HUDEP-2 (cell line): ENCODE results near the gene P4HA3.
"Not testable (repeated sequence)": the region's sequence is repeated elsewhere in the genome, so short reads cannot be mapped to it uniquely, and the experiment has no call there.

Source experiments
- DNase-seq, 76 experiments: peaks; one replicate each; lab custom pipeline; 2025; ENCODE audit not compliant: unreplicated experiment in 76 of 76; lab: John Stamatoyannopoulos, UW

Gene P4HA3

DNA sequence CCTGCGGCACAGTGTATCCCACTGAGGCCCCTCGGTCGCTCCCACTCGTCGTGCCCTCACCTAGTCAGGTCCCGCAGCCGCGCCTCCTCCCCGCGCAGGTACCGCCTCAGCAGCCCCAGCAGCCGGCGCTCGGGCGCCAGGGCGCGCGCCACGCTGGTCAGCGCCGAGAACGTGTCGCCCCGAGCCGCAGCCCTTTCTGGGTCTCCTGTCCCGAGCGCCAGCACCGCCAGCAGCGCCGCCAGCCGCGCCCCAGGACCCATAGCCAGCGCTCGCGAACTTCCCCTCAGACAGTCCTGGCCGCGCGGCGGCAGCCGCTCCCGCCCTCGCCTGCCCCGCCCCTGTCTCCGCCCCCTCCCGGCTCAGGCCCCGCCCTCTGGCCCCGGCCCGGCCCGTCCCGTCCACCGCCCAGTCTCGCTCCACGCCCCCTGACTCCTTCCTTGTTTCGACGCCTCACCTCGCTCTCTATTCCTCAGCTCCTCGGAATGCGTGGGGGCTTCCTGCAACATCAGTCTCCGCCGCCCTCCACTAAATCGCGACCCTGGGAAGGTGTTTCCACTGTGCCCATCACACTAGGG lies at the start of gene P4HA3:
TSS of gene P4HA3 (minus strand) at position 289 of the 575 bp plus-strand sequence. CDS start at position 260, 29 bp downstream.
- peak in 55 of 76 experiments; percentile 3 to 74 (median 46) for DNase-seq

DNA sequence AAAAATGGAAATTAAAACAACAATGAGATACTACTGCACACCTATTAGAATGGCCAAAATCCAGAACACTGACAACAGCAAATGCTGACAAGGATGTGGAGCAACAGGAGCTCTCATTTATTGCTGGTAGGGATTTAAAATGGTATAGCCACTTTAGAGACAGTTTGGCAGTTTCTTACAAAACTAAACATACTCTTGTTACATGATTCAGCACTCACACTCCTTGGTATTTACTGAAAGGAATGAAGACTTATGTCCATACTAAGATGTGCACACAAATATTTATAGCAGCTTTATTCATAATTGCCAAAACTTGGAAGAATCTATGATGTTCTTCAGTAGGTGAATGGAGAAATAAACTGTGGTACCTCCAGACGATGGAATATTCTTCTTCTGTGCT lies 46.0 kb upstream of the P4HA3 start:
- DNase-seq, result no peak

DNA sequence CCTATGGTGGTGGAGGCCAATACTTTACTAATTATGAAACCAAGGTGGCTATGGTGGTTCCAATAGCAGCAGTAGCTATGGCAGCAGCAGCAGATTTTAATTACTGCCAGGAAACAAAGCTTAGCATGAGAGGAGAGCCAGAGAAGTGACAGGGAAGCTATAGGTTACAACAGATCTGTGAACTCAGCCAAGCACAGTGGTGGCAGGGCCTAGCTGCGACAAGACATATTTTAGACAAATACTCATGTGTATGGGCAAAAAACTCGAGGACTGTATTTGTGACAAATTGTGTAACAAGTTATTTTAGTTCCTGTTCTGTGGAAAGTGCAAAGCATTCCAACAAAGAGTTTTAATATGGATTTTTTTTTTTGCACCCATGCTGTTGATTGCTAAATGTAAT lies 44.2 kb upstream of the P4HA3 start:
- DNase-seq, result no peak

DNA sequence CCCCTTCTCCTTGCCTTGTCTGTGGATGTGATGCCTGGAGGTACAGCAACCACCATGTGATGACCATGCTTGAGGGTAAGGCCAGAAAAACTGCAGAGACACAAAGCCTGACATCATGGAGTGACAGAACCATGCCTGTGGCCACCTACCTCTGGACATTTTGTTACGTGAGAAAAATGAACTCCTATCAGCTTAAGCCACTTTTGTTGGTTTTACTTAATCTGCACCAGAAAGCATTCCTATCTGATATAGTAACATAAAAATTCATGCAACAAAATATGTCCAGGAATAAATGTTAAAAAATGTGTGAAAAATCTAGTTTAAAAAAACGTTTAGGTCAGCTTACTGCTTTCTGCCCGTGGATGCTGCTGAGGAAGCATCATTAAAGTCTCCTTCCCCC lies 42.6 kb upstream of the P4HA3 start:
- no peak for DNase-seq

DNA sequence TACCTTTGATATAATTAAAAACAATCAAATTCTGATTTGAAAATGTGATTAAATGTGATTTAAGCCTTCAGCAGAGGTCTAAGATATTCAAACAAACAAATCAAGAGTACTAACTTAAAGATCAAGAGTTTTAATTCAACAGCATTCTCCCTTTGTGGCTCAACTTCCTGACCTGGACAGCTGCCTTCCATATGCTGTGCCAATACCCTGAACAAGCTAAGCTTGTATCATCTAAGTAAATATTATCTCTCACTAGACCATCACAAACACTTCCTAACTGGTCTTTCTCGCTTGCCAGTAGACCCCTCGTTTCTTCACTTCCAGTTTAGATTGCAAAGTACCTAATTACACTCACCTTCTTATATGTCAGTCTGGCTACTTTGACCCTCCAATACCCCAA lies 35.9 kb upstream of the P4HA3 start:
- DNase-seq, result no peak

DNA sequence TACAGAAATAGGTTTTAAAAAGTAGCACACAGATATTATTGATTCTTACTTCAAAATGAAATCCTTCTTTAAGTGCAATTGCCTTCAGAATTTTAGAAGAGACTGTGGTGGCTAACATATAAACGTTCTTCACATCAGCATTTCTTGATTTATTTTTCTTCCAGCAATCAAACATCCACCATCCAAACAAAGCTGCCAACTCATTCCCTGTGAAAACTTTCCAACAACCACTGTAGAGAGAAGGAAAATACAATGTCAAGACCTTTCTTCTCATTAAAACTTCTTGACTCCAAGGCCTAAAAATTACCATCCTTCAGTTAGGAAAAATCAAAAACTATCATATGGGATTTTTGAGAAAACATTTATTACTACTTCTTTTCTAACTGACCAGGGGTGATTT lies 34.0 kb upstream of the P4HA3 start:
- no peak for DNase-seq

DNA sequence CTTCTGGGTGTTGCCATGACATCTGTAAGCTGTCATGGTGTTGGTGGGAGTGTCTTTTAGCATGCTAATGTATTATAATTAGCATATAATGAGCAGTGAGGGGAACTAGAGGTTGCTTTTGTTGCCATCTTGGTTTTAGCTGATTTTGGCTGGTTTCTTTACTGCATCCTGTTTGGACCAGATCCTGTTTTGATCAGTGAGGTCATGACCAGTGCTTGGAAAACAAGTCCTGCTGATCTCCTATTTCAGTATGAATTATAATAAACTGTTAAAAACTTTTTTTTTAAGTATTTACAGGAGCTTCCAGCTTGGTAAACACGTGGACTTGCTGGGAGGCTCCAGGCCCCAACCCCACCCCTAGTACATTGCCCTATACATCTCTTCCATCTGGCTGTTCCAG lies 30.5 kb upstream of the P4HA3 start:
- no peak for DNase-seq

DNA sequence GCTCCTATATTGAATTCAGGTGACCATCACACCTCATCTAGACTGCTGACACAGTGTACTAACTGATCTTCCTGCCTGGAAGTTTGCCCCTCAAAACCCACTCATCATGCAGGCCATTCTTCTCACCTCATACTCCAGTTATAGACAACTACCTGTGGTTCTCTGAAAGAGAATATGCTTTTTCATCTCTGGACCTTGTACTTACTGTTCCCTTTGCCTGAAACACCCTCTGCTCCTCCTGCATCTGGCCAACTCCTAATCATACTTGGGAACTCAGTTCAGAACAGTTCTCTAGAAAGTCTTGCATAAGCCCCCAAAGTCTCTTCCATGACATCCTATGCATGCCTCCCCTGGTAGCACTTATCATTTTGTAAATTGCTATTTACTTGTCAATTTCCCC lies 28.2 kb upstream of the P4HA3 start:
- no peak for DNase-seq

DNA sequence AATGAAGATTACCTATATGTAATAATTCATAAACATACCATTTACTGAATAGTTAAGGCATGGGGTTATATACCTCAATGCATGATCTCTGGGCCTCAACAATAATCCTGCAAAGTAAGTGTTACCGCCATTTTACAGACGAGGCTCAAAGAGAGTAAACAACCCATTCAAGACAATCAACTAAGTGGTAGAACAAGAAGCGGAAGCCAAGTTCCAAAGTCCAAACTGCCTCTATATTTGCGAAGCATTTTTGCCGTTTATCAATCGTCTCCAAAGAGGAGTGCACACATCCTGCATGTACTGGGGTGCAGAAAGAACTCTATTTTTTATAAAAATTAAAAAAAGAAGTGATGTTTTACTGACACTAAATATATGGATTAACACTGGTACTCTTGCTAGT lies 27.5 kb upstream of the P4HA3 start:
- no peak for DNase-seq

DNA sequence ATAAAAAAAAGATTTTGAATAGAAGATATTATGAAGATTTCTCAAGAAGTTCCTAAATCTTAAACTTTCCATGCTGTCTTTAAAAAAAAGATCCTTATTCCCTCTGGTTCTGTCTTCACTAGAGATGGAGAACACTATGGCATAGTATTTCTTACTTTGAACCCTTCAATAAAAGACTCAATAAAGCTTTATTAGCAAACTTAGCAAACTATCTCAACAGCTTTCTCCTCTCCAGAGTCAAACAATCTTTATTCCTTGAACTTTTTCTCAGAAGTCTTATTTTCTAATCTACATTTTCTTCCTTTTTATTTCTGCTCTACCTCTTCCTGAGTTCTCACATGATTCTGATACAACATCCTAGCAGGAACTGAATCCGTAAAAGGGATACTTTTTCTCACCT lies 21.8 kb upstream of the P4HA3 start:
- DNase-seq, result no peak

DNA sequence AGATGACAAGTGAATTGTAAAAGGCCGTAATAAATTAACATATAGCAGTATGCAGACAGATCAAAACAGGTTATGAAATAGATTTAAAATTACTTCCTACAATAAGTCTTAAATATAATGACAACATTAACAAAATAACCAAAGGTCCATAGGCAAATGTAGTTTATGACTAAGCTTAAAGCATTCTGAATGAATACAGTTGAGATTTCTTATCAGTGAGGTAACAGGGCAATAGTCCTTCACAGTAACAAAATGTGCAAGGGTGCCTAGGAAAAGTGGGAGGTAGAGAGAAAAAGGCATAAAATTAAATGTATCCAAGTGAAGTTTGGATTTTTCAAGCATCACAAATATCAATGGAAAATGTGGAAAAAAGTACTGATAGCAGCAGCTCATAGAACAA lies 20.9 kb upstream of the P4HA3 start:
- no peak for DNase-seq

DNA sequence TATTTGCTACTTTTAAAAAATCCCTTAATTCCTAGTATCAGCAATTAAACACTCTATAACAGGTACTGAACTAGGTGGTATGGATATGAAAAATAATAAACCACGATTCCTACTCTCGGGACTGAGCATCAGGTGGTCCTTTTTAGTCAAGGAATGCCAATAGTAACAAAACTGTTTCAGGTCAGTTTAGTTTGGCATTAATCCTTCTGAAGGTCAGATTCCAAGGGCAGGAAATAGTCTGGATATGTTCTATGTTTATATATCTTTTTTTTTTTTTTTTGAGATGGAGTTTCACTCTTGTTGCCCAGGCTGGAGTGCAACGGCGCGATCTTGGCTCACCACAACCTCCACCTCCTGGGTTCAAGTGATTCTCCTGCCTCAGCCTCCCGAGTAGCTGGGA lies 19.6 kb upstream of the P4HA3 start:
- DNase-seq, result not testable (repeated sequence)

DNA sequence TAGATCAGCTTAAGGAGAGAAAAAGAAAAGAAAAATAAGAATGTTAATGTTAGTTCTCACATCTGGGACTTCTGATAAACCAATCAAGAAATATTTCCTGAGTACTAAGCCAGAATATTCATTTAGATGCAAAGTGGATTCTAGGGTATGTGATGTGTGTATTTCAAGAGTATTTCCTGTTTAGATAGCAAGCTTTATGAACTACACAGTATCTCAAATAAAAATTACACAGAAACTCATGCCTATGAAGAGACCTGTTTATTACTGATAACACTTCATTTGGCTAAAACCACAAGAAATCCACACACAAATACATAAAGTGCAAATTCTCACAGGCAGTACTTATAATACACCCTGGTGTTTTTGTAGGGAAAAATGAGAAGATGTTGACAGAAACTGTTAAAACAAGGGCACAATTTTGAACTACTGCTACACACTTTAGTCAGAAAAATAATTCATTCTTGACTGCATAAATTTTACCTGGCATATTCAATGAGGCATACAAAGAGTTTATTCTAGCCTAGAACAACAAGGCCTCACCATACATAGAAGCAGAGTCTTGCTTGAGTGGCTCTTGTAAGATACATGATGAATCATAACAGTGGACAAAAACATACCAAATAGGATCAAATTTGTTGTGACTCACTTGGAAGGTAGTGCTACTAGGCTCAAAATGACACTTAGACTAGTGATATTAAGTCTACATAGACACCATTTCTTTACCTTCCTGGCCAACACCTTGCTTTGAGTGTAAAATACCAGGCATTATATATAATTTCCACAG lies 18.8 kb upstream of the P4HA3 start:
- peak in 4 of 76 experiments; percentile 17 to 53 (median 23) for DNase-seq

DNA sequence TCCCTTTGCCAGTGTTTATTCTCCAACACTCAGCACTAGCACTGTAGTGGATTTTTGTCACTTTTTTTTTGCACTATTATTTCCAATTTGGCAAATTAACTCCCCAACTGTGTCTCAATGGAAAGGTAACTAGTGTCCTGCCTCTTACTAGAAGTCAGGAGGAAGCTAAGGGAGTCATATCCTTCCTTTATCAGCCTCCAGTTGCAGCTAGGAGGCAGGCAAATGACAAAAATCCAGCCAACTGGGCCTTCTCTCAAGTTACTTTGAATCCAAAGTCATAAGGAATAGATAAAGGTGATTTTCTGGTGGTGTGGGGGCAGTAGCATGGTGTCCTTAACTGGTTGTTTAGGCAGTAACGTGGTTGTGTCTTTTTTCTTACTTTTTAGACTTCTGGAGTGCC lies 15.6 kb upstream of the P4HA3 start:
- DNase-seq, result no peak

DNA sequence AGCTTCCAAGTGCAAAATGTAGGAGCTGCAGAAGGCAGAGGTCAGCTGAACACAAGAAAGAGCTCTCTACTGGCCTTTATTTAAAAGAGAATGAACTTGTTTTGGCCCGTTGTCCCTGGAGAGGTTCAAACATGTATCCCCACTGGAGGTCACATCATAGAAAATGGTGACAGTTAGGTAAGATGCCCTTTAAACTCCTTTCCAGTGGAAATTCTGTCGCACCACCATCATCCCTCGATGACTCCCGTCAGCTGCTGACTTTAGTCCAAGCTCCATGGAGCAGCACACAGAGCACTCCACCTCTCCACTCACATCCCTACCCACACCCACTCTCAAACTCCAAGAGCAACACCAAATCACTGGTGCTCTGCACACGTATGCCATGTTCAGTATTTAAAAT lies 15.2 kb upstream of the P4HA3 start:
- no peak for DNase-seq

DNA sequence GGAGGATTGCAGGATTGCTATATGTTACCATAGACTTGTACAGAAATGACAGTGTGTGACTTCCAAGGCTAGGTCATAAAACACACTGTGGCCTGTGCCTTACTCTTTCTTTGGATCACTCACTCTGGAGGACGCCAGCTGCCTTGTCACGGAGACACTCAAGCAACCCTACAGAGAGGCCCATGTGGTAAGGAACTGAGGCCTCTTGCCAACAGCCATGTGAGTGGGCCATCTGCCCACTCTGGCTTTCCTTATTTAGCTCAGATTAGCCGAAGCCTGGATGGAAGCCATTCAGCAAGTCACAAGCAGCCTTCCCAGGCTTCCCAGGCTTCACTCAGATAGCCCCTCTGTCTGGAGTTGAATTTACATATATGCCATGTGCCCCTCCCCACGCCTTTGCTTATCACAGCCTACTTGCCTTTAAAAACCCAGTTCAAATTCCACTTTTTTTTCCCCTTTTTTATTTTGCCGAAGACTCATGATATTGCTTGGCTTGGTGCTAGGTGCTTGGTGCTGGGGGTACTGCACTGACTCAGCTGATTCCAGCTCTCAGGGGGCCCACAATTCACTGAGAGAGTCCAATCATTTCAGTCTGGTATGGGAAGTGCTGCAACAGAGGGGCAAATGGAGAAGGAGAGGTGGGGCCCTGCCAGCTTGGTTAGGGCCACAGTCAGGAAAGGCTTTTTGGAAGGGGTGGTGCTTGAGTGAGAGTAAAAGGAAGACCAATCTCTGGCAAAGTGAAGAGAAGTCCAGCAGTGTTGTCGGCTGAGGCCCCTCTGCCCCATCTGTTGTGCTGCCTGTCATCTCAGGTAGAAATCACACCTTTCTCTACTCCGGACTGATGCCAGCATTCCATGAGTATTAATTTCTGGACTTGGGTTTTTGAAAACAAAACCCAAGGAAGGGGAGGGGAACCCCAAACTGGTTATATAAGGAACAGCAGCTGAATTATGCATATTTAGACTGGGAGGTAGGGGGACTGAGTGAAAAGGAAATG lies 14.5 kb upstream of the P4HA3 start:
- peak in 7 of 76 experiments; percentile 2 to 65 (median 19) for DNase-seq

DNA sequence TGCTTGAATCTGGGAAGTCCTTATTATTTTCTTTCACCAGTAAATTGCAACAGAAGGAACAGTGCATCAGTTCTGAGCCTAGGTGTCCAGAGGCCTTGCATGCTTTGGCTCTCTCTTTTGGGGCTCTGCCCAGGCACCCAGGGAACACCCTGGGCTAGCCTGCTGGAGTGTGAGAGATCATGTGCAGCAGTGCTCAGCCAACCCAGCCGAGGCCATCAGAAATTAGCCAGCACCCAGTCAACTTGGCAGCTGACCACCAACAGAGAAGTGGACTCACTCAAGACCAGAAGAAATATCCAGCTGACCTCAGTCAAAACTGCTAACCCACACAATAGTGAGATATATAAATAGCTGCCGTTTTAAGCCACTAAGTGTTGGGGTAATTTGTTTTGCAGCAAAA lies 11.2 kb upstream of the P4HA3 start:
- DNase-seq, result no peak

DNA sequence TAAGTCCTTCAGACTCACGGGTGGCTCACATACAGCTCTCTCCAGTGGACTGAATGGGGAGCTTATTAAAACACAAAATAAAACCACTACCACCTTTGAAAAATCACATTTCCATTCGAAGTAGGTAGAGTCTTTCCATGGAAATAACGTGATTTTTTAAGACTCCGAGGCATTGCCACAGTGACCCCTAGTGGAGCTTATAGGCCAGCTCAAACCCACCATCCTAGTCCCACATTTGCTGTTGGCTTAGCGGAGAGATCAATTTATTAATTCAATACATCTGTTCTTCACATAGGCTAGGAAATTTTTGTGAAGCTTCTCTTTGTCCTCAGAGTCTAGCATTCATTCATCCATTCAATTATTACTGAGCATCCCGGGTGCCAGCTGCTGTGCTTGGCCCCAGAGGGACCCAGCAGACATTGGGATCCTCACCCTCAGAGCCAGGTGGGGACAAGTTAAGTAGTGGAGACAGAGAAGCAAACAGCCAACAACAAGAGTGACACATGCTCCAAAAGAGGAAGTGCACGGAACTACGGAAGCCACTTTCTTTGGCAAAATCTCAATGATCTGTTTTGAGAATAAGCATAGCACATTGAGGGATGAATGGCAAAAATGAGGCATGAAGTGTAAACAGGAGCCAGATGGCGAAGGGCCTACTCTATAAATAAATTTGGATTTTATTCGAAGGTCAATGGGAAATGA lies 10.2 kb upstream of the P4HA3 start:
- DNase-seq, result peak in 5 of 76 experiments; percentile 1 to 32 (median 5)

DNA sequence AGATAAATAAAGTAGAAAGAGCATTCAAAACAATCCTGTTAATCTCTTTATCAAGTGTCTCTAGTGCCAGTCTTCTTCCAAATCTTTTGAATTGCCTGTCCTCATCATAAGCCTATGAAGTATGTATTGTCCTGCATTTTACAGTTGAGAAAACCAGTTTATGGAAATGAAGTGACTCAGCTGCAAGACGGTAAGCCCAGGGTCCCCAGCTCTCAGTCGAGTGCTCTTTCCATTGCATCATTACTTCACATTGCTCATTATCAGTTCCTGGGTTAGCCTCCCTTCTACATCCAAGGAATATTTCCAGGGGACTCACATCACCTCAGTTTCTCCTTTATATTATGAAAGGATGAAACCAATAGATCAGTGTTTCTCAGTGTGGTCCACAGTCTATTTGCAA lies 9.1 kb upstream of the P4HA3 start:
- DNase-seq, result no peak

DNA sequence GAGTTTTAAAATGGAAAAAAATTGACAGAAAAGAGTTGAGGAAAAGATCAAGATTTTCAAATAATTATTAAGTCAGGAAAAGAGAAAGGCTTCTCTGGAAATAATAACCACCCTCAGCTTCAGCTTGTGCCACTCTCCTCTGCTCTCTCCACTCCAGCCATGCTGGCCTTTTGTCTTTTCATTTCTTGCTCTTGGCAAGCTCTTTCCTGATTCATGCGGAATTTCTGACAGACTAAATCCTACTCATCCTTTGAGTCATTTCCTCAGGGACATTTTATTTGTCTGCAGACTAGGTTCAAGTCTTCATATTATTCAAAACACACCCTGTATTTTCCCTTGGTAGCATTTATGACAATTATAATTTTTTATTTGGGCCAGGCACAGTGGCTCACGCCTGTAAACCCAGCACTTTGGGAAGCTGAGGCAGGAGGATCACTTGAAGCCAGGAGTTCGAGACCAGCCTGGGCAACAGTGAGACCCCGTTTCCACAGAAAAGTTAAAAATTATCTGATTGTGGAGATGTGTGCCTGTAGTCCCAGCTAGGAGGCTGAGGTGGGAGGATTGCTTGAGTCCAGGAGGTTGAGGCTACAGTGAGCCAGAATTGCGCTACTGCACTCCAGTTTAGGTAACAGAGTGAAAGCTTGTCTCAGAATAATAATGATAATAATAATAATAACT lies 7.8 kb upstream of the P4HA3 start:
- DNase-seq, result no peak
